NOMO-1 treated with dmso at 0.1 percent for 144 hours (cell line): ENCODE measurements around the gene GPA33.
A peak's percentile ranks its signal among the peaks of the same experiment; 100 is the strongest.

ENCODE experiments used
- DNase-seq: peaks from one replicate; lab custom pipeline; 2025; ENCODE audit not compliant: unreplicated experiment; lab: John Stamatoyannopoulos, UW

Gene GPA33

DNA sequence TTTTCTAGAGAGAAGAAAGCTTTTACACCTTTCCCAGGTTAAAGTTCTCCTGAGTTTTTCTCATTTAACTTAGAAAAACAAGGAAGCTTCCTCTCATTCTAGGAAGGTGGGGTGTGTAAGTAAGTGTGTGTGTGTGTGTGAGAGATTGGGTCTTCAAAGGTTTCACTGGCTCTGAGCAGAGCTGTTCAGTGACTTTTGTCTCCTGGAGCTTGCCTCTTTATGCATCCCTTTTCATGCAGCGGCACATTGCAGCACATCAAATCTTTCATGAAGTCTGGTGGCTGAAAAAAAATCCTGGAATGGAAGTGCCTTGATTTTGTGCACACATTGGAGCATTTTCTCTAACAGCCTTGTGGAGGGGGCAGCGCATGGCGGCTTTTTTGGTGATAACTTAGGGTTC, 3.4 kb downstream of the GPA33 start:
- DNase-seq = no peak

DNA sequence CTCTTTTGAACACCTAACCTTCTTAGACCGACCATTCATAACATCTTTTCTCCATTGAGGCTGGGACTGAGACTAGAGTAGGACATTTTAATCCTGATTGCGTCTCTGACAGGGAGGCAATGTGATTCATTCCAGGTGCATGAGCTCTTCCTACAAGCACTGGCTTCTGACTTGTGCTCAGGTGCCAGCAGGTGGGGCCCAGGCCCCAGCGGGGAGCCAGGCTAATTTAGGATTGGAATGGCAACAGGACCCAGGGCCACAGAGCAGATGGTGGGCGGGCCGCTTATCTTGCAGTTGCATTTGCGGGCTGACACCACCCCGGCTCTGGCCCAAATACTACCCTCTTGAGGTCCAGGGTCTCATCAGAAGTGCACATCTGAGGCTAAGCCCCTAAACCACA, 4.1 kb downstream of the GPA33 start:
- no peak for DNase-seq

DNA sequence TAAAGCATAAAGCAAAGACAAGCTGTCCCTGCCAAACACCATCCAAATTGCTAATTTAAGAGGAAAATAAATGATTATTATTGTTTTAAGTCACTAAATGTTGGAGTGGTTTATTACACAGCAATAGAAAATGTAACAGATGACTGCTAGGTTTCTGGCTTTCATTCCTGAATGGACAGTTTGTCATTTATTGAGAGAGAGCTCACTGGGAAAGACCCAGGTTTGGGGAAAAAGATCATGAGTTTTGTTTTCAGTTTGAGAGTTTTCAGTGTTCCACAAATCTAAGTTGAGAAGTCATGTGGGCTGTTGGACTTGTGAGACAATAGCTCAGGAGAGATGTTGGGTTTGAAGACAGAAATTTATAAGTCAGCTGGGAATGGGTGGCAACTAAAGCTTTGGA, 5.4 kb downstream of the GPA33 start:
- no peak for DNase-seq

DNA sequence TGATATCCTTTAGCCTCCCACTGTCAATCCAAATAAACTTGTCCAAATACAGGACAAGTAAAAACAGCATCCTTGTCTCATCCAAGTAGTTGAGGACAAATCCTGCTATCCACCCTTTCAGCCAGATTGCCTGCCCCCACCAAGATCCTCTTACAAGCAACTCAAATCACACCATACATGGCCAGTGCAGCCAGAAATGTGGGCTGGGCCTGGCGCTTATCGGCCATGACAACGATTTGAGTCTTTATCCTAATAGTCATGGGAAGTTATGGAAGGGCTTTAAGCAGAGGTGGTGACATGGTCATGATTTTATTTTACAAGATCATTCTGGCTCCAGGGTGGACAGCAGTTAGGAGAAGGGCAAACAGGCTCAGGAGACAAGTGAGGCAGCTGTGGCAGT, 6.3 kb downstream of the GPA33 start:
- DNase-seq = no peak

DNA sequence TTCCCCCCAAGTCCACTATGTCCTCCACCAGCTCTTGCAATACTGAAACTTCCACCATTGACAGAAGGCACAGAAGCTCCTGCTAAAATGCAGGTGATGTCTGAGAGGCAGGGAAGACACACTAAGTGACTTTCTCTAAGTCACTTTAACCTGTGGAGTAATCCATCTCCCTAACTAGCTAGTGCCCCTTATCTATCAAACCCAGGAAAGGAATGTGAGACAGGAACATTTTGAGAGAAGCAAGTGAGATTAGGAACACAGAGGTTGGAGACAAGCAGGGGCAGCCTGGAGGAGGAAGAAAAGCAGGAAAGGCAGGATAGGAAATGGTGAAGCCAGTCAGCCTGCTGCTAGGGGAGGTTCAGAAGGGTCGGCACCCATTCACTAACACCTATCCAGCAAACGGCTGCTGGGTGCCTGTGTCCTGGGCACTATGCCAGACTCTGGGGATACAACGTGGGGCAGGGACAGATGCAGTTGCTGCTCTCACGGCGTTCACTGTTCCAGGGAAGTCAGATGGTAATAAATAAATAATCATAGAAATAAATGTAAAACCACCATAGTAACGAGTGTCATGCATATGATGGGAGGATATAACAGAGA, 7.0 kb downstream of the GPA33 start:
- no peak for DNase-seq

DNA sequence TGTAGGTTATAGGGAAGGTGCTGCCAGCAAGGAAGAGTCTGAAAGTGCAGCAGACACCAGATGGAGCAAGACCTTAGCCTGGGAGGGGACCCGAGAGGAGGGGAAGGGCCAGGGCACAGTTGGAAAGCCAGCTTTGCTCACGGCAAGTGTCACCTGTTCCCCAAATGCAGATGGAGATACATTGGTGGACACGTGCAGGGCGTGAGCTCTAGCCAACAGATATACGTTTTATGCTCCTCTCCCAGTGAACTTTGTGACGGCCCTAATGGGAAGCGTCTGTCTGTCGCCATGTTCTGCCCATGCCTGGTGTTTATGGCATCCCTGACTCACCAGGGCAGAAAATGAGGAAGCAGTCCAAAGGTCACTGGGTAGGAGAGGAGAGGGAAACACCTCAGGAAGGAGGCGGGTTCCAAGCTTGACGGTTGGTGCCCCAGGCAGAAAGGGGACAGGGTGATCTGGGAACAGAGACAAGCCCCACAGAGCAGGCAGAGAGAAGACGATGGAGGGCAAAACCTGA, 7.6 kb downstream of the GPA33 start:
- peak; percentile 83 for DNase-seq

DNA sequence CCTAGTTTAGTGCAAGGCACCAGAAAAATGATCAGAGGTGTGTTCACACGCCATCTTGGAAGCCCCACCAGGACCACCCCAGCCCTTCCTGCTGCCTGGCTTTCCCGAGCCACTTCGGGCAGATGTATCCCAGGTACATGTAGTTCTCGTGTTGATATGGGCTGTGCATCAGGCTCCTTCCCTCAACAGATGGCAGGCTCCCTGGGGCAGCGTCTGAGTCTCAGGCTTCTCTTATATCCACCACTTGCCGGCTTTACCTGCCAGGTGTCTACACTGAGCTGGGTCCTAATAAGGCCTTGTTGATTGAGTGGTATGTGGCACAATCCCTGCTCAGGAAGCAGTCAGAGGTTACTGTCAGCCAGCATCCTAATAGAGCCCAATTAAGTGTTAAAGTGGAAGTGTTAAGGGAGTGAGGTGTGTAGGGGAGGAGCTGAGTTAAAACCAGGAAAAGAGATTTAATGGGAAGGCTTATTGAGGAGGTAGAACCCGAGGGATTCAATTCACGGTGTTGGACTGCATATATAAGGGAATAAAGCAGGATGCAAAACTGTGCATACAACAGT, 8.5 kb downstream of the GPA33 start:
- DNase-seq = no peak

DNA sequence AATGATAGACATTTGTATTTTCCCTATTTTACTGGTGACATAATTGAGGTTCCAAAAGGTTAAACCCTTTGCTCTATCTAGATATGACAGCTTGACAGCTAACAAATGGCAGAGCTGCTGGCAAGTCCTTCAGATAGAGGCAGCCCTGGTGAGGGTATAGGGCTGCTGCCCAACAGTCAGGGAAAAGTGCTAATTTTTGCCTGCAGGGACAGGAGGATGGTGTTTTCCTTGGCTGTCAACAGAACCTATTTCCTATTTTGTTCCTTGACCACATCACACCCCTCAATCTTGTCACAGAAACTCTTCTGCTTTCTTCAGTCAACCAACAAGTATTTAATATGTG, 12.3 kb downstream of the GPA33 start:
- DNase-seq = no peak

DNA sequence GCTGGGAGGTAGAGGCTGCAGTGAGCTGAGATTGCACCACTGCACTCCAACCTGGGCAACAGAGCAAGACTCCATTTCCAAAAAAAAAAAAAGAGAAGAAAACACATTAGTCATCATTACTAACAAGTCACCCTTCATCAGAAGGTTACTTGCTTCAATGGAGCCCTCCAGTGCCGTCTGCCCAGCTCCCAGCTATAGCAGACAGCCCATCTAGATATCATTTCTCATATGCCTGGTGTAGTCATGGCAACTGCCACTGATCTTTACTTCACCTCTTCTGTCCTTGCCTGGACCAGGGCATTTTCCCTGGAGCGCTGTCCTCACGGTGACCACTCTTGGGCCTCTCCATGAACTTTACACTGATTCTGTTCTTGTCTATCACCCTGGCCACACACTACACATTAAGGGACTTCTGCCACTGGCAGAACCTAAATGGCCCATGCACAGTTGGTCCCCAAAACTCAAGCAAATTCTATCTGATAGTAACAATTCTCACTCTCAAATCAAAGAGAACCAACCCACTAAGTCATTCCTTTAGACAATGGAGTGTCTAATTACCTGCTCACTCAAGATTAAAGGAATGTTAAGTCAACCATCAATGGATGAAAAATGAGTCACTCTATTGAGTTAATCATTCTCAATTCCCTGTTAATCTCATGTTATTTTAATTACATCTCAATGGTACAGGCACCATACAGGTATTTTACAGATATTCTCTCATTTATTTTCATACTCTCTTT, 12.9 kb downstream of the GPA33 start:
- DNase-seq = no peak

DNA sequence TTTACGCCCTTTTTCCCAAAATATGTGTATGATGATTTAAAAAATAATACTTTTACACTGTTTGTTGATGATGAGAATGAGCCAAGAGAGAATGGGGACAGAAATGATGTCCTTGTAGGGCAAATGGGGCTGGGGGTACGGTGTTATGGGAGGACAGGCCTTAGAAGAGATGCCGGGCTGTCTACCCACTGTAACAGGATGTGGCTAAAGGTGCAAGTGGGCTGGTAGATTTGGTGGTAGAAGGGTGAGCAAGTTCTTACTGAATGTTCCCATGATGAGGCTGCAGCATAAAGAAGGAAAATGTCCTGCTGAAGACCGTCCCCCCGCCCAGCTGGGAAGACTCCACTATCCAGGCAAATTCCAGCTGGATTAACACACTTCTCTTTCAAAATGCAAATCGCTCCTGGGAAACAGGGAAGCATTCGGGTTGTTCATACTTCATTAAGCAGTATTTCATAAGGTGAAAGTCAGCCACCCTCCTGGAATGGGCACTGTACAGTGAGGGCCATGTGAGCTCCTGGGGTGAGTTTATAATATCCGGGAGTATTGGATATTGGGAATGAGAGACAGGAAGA, 14.0 kb downstream of the GPA33 start:
- no peak for DNase-seq

DNA sequence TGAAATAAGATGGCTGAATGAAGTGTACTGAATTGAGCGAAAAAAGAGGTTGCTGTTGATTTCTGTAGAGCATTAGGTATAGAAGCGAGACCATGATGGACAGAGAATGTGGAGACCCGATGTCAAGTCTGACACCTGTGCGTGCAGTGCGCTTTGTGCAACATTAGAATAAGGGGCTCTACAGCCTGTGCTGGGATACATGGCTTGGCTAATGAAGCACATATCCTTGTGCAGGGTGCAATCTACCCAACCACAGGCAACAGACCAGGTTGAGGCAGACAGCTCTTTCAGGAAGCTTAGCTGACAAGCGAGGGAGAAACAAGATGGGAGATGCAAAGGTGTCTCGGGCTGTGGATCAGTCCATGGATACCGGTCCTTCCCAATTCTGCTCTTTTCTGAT, 18.9 kb downstream of the GPA33 start:
- DNase-seq = no peak

DNA sequence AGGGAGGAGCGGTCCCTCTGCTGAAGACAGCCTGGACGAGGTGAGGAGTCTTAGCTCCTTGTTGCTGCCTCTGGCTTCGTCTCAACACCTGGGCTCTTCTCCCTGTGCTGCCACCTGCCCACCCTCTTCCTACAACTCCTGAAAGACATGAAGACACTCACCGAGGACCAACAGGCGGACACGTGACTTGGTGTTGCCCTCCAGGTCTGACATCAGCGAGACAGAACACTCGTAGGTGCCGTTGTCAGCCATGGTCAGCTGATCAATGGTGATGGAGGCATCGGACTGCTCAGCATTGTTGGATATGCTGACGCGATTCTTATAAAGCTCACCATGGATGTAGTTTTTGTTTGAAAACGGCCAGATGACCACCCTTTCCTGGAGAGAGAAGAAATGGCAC, 21.4 kb downstream of the GPA33 start:
- no peak for DNase-seq

DNA sequence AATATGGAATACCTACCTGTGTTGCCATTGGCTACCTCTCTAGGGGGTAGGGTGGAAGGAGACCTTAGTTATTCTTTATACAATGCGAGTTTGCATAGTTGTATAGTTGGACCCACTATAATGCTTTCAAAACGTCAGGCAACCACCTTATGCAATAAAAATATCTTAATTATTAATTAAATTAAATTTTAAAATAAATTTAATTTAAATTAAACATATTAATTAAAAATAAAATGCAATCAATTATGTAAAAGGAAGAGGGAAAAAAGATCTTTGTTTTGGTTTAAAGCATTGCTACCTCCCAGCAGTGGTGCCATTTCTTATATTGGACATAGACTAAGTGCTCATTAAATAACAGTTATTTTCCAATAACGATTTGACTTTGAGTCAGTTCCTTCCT, 22.3 kb downstream of the GPA33 start:
- DNase-seq = no peak

DNA sequence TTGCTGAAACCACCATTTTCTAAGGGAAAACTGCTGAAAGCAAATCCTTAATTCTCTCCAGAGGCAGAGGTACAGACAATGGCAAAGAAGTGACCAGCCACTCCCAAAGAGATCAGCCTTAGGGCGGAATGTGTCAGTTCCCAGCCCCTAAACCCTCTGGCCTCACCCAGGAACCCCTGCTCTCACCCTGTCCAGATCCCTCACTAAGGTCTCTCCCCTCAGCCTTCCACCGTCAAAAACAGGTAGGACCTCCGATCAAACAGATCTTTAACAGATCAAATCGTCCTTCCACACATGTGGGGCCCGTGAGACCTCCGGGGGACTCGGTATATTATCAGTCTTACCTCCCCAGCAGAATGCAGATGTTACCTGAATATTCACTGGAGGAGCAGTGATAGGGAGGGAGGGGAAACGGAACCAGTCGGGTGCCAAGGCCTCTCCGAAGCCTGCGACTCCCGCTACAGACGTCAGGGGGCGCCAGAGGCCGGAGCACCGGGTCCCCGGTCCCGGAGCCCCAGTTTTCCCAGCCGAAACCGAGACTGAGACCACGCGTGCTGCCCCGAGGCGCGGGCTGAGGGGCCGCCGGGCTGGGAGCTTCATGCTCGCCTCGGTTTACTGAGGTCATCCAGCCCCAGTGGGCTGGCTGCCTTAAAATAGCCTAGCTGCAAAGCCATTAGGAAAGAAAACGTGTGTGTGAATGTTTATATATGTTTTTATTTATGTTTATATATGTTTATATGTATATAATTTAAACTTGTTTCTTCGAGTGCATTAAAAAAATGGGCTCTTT, 23.6 kb downstream of the GPA33 start:
- peak; percentile 13 for DNase-seq

DNA sequence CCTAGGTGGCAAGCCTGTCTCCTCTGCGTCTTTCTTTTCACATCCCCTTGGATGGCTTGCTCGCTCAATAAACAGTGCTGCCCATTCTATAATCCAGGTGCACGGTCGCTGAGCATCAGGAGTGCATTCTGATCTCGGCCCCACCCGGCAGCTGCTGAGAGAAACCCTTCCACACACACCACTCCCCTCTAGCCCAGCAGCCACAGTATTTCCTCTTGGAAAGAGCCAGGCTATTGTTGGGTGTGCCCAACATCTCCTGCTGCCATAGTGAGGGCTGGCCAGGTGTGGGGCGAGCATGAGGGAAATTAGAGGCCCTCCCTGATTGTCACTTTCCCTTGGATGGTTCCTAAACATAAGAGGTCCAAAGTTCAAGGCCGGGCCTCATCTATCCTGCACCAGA, 24.7 kb downstream of the GPA33 start:
- DNase-seq = no peak

DNA sequence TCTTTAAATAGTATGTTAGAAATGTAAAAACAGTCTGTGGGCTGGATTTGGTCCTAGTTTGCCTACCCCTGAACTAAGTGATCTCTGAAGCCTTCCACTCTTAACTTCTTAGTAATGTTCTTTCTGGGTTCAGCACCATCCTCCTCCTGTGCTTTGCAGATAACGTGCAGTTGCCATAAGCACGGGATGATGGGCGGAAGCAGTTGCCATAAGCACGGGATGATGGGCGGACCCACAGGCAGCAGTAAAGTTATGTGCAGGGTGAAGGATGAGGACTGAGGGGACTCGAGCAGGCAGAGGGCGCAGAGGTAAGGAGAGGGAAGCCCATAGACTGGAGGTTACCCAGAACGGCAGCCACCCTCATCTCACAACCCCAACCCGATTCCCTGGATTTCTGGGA, 25.6 kb downstream of the GPA33 start:
- DNase-seq = no peak

DNA sequence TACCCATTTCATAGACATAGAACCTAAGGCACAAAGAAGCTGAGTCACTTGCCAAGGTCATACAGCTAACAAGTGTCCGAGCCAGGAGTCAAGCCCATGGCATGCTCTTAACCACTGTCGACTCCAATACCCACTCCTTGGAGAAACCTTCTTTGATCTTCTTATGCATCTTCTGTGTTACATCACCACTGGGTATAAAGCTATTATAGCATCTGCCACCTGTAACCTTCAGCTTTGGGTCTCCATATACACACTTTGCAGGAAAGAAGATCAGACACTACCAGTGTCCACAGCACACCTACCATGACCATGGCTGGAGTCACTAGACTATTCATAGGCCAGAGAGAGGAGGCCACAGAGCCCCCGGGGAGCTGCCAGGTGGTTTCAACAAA, 29.1 kb downstream of the GPA33 start:
- no peak for DNase-seq

DNA sequence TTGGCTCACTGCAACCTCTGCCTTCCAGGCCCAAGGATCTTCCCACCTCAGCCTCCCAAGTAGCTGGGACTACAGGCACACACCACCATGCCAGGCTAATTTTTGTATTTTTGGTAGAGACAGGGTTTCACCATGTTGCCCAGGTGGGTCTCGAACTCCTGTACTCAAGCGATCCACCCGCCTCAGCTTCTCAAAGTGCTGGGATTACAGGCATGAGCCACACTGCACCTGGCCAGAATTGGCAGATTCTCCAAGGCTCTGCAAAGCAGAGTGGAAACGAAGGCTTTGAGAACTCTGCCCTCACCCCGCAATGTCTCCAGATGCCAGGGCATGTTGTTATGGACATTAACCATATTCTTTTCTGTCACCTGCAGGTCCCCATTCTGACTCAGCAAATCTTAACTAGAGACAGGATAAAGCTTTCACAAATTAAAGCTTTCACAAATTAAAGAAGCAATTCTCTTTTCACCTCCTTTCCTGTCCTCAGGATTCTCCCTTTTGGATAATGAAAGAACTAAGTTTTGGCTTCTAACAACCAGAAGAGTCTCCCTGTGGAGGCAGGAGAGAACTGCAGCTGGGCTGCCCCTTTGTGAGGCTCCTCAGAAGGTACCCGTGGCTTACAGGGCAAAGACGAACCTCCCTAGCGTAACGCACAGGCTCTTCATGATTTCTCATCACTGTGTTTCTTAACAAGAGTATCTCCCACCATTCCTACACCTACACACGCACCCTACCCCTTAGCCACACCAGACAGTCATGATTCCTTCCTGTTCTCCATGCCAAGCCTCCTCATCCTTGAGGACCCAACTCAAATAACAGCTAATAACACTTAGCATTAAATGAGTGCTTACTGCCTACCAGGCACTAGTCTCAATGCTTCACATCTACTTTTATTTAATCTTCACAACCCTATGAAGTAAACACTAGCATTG, 29.8 kb downstream of the GPA33 start:
- no peak for DNase-seq

DNA sequence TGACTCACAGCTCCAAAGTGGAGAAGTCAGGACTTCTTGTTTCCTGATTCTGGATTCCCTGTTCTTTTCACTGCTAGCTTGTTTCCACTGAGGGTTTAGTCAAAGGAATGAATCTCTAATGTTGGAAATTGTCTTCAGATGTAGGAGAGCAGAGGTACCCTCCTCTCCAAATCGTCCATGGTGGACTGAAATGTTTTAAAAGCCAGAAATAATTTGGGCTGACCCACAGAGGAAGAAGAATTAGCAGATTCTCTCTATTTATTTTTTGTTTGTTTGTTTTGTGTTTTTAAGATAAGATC, 30.4 kb downstream of the GPA33 start:
- no peak for DNase-seq

DNA sequence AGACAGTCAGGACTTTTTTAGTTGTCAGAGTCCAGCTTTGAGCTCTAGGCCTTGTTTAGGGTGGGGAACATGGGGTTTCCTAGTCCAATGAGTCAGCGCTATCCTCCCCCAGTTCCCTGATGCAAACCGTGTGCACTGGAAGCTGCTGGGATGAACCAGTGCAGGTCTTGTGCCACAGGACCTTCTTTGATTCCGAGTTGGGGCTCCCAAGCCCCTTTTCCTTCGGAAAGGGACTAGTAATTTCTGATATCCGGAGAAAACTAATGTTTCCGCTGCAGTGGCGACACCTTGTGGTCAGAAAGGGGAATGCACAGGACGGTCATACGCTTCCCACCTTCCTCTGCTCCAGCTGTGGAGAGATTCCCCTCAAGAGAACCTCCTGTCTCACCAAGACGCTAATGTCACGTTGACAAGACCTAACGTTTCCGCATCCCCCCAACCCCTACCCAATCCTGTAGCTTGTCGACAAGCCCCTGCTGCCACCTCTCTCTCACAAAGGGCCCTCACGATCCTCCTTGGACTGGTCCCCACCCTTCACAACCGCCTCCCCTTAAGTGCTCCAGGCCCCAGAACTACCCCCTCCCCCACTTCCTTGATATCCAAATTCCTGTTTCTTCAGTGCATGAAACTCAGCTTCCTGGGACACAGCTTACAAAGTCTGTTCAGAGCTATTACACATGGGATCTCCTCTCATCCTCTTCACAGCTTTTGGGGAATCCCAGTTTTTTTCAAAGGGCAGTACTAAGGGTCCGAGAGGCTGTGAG, 30.9 kb downstream of the GPA33 start:
- DNase-seq = no peak
